Measurements from ENCODE around the gene KDM4B. TPM values are rescaled to one million over a fixed set of nuclear protein-coding genes. Genes with fewer than 3 reads are reported as not detected.

The KDM4B gene
- total RNA-seq, 2 experiments from 2014 or later, result 24.4 to 25.0 TPM

- CTCF ChIA-PET, result interaction anchor here (1.0 kb wide), 1 partner anchor 41 kb away, joined by 3 read pairs; no protein-coding TSS in a partner anchor
- POLR2A ChIA-PET, result no interaction called here
Measured at GRCh38 chr19:5072115-5072514, 103.2 kb downstream of the KDM4B start.

GRCh38 chr19:5073153-5073844 lies 104.4 kb downstream of the KDM4B start:
- ChIA-PET CTCF (no interaction called here), POLR2A (no interaction called here)

GRCh38 chr19:5074407-5074806 lies 105.5 kb downstream of the KDM4B start:
- POLR2A ChIA-PET, result no interaction called here
- CTCF ChIA-PET, result no interaction called here

- ChIA-PET POLR2A (no interaction called here), CTCF (no interaction called here)
Measured at GRCh38 chr19:5074830-5075394, 106.0 kb downstream of the KDM4B start.

GRCh38 chr19:5075597-5075996 lies 106.7 kb downstream of the KDM4B start:
- ChIA-PET POLR2A (no interaction called here), CTCF (interaction anchor here (0.9 kb wide), 1 partner anchor 12 kb away, joined by 3 read pairs; no protein-coding TSS in a partner anchor)

GRCh38 chr19:5076440-5077208 lies 107.7 kb downstream of the KDM4B start:
- CTCF ChIA-PET, result interaction anchor here (1.1 kb wide), 1 partner anchor 78 kb away, joined by 3 read pairs; no protein-coding TSS in a partner anchor
- POLR2A ChIA-PET, result no interaction called here

GRCh38 chr19:5077209-5077515 lies 108.2 kb downstream of the KDM4B start:
- ChIA-PET CTCF (interaction anchor here (1.1 kb wide), 1 partner anchor 77 kb away, joined by 3 read pairs; no protein-coding TSS in a partner anchor), POLR2A (no interaction called here)

GRCh38 chr19:5078182-5078581 lies 109.3 kb downstream of the KDM4B start:
- CTCF ChIA-PET, result no interaction called here
- POLR2A ChIA-PET, result no interaction called here

GRCh38 chr19:5078666-5079065 lies 109.8 kb downstream of the KDM4B start:
- ChIA-PET CTCF (no interaction called here), POLR2A (no interaction called here)

GRCh38 chr19:5079071-5079774 lies 110.3 kb downstream of the KDM4B start:
- POLR2A ChIA-PET, result no interaction called here

GRCh38 chr19:5080030-5080654 lies 111.2 kb downstream of the KDM4B start:
- CTCF ChIA-PET, result no interaction called here
- POLR2A ChIA-PET, result no interaction called here

More at GRCh38 chr19:5079071-5079774, 110.3 kb downstream of the KDM4B start:
- CTCF ChIA-PET, result no interaction called here

- ChIA-PET POLR2A (no interaction called here), CTCF (no interaction called here)
Measured at GRCh38 chr19:5080809-5081208, 111.9 kb downstream of the KDM4B start.

GRCh38 chr19:5081443-5082161 lies 112.7 kb downstream of the KDM4B start:
- ChIA-PET POLR2A (no interaction called here), CTCF (no interaction called here)

GRCh38 chr19:5083547-5083965 lies 114.6 kb downstream of the KDM4B start:
- ChIA-PET CTCF (no interaction called here), POLR2A (no interaction called here)

GRCh38 chr19:5085566-5085965 lies 116.7 kb downstream of the KDM4B start:
- POLR2A ChIA-PET, result interaction anchor here (0.7 kb wide), 1 partner anchor 404 kb away, joined by 3 read pairs; no protein-coding TSS in a partner anchor
- CTCF ChIA-PET, result interaction anchor here (0.5 kb wide), 1 partner anchor 773 kb away, joined by 3 read pairs; no protein-coding TSS in a partner anchor

GRCh38 chr19:5086230-5086629 lies 117.3 kb downstream of the KDM4B start:
- ChIA-PET POLR2A (no interaction called here), CTCF (no interaction called here)

GRCh38 chr19:5086725-5087439 lies 118.0 kb downstream of the KDM4B start:
- ChIA-PET CTCF (interaction anchor here (0.9 kb wide), 1 partner anchor 11 kb away, joined by 3 read pairs; no protein-coding TSS in a partner anchor), POLR2A (interaction anchor here (1.0 kb wide), 1 partner anchor 37 kb away, joined by 3 read pairs; no protein-coding TSS in a partner anchor)

- ChIA-PET CTCF (no interaction called here), POLR2A (no interaction called here)
Measured at GRCh38 chr19:5089283-5089682, 120.4 kb downstream of the KDM4B start.

All from activated CD8-positive, alpha-beta memory T cell treated with anti-CD3 and anti-CD28 coated beads for 36 hours (primary cell).